CD1c-positive myeloid dendritic cell (primary cell): ENCODE measurements around the gene SGSM1.
A peak's percentile ranks its signal among the peaks of the same experiment; 100 is the strongest.

Experiments
- DNase-seq: peaks from one replicate; pipeline ENCODE4 v3.0.0-alpha.2; 2016; ENCODE audit errors: extremely low spot score

SGSM1 gene

DNA sequence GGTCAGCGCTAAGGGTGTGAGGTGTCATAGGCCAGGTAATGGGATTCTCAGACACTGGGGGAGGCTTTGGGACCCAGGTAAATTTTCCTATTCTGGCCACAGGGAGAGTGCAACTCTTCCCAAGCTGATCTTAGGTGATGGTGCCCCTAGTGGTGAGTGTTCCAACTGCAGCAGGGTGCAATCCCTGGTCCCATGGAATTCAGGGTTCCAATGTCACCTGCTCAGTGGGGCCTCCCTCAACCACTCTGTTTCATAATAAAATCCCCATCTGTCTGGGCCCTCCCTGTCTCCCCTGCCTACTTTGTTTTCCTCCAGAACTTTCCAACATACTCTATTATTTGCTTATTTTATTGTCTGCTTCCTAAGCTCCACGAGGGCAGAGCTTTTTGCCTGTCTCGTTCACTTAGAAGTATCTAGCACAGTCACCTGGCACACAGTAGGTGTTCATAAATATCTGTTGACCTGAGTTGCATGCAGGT is 2.9 kb upstream of the SGSM1 start:
- peak; percentile 47 for DNase-seq

- DNase-seq, result no peak
Measured at GRCh38 chr22:24806663-24807001, 621 bp downstream of the SGSM1 start.

- no peak for DNase-seq
Measured at GRCh38 chr22:24807284-24807950, 1.4 kb downstream of the SGSM1 start.

DNA sequence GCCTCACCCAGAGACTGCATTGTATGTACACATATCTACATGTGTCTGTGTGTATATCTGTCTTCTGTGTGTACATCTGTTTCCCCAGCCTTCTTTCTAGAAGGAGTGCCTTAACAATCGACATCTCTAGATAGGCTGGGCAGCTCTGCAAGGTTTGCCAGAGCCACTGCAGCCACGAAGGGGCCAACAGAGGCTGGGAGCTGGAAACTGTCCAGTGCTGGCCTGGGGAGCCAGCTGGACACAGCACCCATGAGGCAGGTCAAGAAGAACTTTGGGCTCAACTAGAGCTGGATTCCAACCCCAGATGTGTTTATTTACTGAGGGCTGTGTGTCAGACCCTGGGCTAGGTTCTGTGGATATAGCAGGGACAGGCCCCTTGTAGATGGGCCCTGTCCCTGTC is 3.3 kb downstream of the SGSM1 start:
- no peak for DNase-seq

DNA sequence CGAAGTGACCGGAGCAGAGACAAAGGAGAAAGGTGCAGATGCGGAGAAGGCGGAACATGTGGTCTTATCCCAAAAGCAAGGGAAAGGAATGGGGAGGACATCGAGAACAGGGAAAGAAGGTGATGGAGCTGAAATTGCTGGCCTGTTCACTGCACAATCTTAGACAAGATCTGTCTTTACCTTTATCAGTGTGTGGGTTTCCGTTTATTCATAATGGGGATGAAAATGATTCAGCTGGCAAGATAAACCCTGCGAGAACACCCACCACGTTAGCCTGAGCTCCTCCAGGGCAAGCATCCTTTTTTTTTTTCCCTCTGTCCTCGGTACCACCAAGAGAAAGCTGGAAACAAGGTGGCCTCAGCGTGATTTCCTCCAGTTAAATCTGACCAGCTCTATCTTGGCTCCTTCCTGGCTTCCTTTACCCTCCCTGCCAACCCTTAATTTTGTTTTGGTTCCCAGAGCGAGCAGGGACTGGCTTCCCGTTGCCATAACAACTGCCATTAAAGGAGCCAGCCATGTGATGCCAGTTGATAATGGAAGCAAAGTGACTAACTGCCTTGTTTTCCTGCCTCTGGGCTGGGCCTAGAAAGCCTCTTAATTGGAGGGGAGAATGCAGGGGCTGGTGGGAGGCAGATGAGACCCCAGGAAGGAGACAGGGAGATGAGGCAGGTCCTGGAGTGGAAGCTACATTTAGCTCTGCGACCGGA is 4.2 kb downstream of the SGSM1 start:
- DNase-seq, result no peak

GRCh38 chr22:24812950-24813775 is 7.2 kb downstream of the SGSM1 start:
- no peak for DNase-seq

DNA sequence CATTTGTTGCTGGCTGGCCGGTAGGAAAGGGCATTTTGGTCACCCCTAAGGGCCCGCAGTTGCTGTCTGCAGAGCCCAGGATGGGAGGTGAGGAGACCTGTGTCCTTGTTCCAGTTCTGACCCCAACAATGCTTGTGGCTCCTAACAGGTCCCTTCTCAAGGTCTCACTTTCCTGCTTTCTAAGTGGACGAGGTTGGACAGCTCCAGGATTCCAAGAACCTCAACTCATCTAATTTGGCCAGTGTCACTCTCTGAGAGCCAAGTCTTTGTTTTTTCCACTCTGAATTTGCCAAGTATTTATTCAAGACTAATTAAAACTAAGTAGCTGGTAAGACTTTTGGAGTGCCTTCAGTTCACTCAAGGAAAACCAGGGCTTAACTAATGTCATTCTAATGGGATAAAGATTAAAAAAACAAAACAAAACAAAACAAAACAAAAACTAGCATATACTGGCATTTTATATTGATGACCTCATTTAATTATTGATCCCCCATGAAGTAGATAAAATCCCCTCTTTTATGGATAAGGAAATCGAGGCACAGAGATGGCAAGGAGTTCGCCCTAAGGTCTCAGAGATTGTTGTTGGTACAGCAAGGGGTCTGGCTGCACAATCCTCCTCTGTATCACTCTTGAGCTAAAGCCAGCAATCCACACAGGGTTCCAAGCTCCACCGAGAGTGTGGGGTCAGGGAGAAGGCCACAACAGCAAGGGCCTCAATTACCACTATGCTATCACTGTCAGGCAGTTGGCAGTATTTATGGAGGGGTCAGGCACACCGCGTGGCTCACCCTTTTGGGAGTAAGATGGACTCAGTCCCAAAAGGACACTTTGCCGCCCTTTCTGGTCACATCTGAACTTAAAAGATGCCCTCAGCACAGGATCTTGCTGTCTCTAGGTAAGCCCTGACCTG is 8.1 kb downstream of the SGSM1 start:
- no peak for DNase-seq

GRCh38 chr22:24816806-24817205 is 10.8 kb downstream of the SGSM1 start:
- no peak for DNase-seq

- DNase-seq, result no peak
Measured at GRCh38 chr22:24819487-24819886, 13.5 kb downstream of the SGSM1 start.

GRCh38 chr22:24819911-24820461 is 14.0 kb downstream of the SGSM1 start:
- no peak for DNase-seq

GRCh38 chr22:24822471-24822870 is 16.5 kb downstream of the SGSM1 start:
- DNase-seq, result no peak

- DNase-seq, result no peak
Measured at GRCh38 chr22:24823787-24824186, 17.8 kb downstream of the SGSM1 start.

DNA sequence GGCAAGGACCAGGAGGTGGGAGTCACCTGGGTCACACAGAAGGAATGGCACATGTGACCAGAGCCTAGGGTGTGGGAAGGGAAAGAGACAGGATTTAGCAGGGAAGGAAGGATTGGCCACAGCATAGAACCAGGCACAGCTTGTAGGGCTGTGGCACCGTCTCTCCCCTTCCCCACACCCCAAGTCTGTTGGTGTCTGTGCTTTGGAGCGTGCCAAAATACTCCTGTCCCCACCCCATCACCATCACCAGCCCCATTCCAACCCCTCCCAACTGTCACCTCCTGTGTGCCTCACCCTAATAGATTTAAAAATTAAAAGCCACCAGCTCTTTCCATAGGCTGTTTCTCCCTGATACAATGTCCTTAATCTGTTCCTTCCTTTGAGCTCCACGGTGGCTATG is 18.2 kb downstream of the SGSM1 start:
- no peak for DNase-seq

DNA sequence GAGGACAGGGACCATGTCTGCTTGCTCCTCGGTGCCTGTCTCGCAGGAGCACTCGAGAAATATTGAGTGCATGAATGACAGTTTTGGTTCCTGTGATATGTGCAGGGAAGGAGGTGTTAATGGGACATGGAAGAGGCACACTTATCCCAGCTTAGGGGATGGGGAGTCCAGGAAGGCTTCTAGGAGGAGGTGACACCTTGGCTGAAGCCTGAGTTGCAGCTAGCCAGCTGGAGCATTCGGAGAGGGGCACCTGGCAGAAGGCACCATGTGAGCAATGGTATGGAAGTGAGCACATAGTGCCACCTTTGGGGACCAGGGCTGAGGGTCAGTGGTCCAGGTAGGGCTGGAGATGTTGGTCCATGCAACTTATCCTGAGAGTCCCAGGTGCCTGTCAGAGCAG is 18.9 kb downstream of the SGSM1 start:
- no peak for DNase-seq

DNA sequence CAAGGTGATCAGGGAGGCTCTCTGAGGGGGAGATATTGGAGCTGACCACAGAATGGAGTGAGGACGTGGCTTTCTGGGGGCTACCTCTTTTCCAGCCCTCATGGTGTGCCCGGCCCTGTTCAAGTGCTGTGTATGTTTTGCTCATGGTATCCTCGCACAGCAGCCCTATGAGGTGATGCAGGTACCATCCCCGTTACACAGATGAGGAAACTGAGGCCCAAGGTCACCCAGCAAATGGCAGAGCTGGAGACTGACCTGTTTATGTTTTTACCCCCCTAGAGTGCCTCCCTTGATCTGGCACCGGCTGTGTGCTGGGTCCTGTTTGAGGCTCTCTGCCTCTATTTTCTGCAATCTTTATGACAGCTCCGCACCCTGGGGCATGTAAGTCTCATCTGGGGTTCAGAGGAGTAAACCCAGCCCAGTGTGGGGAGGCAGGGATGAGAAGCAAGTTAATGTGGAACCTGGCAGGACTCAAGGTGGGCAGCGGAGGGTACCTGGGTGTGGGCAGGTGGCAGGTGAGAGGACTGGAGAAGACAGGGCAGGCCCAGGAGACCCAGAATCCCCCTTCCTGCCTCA is 20.8 kb downstream of the SGSM1 start:
- no peak for DNase-seq

DNA sequence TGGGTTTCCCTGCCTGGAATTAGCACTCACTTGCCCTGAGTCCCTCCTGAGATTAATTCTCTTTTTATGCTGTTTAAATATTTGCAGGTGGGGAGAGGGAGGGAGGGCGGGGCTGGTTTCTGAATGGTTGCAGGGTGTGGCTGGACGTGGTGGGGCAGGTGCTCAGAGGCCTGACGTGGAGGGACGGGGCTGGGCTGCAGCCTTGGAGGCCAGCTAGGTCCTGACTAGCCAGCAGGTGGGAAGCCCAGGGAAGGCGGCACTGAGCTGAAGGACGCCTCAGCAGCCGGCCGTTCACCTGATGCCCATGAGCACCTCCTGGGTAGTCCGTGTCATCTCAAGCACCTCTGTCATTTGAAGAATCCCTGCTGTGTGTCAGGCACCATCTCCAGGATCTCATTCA is 21.3 kb downstream of the SGSM1 start:
- no peak for DNase-seq

- DNase-seq, result no peak
Measured at GRCh38 chr22:24830205-24830979, 24.4 kb downstream of the SGSM1 start.

DNA sequence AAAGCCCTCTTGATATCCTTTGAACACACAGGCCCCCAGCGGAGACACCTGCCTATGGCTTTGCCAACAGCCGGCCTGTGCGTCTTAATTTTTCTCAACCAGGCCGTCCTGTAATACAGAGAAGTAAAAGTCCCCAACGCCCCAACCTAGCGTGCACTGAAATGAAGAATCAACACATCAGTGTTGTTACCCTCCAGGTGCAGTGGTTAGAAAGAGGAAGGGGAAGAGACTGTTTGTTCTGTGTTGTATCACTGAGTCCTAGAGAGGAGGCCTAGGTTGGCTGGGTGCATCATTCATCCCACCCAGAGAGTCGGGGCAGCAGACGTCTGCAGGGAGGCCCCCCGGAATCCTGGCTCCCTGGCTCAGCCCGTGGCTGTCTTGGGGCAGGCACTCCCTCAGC is 25.7 kb downstream of the SGSM1 start:
- DNase-seq, result no peak

GRCh38 chr22:24833881-24834495 is 28.0 kb downstream of the SGSM1 start:
- no peak for DNase-seq
